WTC11 (cell line): ENCODE data around the gene UGT1A4.

Experiments
- ELF4 ChIP-seq: sonication (generic); formaldehyde crosslinking; IDR thresholded peaks from 2 replicates; pipeline ENCODE4 v1.8.1; 2022; ENCODE audit warnings: low read depth, mild to moderate bottlenecking, moderate library complexity, missing genetic modification reagents
- TEAD4 ChIP-seq: sonication (generic); formaldehyde crosslinking; IDR thresholded peaks from 2 replicates; pipeline ENCODE4 v1.8.0; 2022; ENCODE audit warnings: mild to moderate bottlenecking, missing genetic modification reagents
- ZNF121 ChIP-seq: sonication (generic); formaldehyde crosslinking; IDR thresholded peaks from 2 replicates; pipeline ENCODE4 v1.8.0; 2023; ENCODE audit warnings: missing genetic modification reagents
- ZNF219 ChIP-seq: sonication (generic); formaldehyde crosslinking; IDR thresholded peaks from 2 replicates; pipeline ENCODE4 v1.8.0; 2023; ENCODE audit warnings: missing genetic modification reagents, mild to moderate bottlenecking, borderline replicate concordance
- TF ChIP-seq, protein P1 (sequence below): sonication (generic); formaldehyde crosslinking; IDR thresholded peaks from 2 replicates; pipeline ENCODE4 v1.8.1; 2022; ENCODE audit warnings: mild to moderate bottlenecking, moderate library complexity, missing genetic modification reagents
- TF ChIP-seq, protein P2 (sequence below): fragments of 200-600 bp; IDR thresholded peaks from 2 replicates; pipeline ENCODE4 v1.8.0; 2022; ENCODE audit warnings: antibody characterized with exemption
- TF ChIP-seq, protein P3 (sequence below): sonication (generic); formaldehyde crosslinking; IDR thresholded peaks from 2 replicates; pipeline ENCODE4 v1.8.0; 2022; ENCODE audit warnings: mild to moderate bottlenecking, missing genetic modification reagents
- TF ChIP-seq, protein P4 (sequence below): sonication (generic); formaldehyde crosslinking; IDR thresholded peaks from 2 replicates; pipeline ENCODE4 v1.8.1; 2023; ENCODE audit warnings: mild to moderate bottlenecking, missing genetic modification reagents, borderline replicate concordance
- TF ChIP-seq, protein P5 (sequence below): sonication (generic); formaldehyde crosslinking; IDR thresholded peaks from 2 replicates; pipeline ENCODE4 v1.8.1; 2022; ENCODE audit warnings: low read depth, missing genetic modification reagents, borderline replicate concordance
- TF ChIP-seq, protein P6 (sequence below): sonication (generic); formaldehyde crosslinking; IDR thresholded peaks from 2 replicates; pipeline ENCODE4 v1.8.1; 2022; ENCODE audit warnings: missing genetic modification reagents, borderline replicate concordance

DNA sequence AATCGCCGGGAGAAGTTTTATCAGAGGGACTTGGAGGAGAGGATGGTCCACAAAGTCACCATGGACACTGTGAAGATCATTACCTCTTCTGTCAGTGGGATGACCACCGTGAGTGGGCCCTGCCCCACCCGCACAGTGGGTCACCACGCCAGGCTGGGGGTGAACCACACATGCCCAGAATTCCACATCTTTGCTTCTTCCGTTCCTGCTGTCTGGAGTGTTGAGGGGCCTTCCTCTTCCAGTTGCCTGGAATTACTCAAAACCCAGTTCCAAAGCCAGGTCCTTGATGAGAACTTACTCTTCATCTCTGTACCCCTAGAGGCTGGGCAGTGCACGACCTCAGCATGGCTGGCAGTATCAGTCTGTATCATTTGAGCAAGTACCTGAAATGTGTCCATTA, 81.7 kb downstream of the UGT1A4 start:
- TF ChIP-seq, protein P1, sequence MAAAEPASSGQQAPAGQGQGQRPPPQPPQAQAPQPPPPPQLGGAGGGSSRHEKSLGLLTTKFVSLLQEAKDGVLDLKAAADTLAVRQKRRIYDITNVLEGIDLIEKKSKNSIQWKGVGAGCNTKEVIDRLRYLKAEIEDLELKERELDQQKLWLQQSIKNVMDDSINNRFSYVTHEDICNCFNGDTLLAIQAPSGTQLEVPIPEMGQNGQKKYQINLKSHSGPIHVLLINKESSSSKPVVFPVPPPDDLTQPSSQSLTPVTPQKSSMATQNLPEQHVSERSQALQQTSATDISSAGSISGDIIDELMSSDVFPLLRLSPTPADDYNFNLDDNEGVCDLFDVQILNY (CRISPR knock-in tag), result no peak
- TF ChIP-seq, protein P2, sequence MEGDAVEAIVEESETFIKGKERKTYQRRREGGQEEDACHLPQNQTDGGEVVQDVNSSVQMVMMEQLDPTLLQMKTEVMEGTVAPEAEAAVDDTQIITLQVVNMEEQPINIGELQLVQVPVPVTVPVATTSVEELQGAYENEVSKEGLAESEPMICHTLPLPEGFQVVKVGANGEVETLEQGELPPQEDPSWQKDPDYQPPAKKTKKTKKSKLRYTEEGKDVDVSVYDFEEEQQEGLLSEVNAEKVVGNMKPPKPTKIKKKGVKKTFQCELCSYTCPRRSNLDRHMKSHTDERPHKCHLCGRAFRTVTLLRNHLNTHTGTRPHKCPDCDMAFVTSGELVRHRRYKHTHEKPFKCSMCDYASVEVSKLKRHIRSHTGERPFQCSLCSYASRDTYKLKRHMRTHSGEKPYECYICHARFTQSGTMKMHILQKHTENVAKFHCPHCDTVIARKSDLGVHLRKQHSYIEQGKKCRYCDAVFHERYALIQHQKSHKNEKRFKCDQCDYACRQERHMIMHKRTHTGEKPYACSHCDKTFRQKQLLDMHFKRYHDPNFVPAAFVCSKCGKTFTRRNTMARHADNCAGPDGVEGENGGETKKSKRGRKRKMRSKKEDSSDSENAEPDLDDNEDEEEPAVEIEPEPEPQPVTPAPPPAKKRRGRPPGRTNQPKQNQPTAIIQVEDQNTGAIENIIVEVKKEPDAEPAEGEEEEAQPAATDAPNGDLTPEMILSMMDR, result no peak
- TF ChIP-seq TEAD4 (CRISPR knock-in tag) (no peak), ZNF121 (CRISPR knock-in tag) (no peak), ZNF219 (CRISPR knock-in tag) (no peak), ELF4 (CRISPR knock-in tag) (no peak)
- TF ChIP-seq, protein P3, sequence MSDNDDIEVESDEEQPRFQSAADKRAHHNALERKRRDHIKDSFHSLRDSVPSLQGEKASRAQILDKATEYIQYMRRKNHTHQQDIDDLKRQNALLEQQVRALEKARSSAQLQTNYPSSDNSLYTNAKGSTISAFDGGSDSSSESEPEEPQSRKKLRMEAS, result no peak
- TF ChIP-seq, protein P4, sequence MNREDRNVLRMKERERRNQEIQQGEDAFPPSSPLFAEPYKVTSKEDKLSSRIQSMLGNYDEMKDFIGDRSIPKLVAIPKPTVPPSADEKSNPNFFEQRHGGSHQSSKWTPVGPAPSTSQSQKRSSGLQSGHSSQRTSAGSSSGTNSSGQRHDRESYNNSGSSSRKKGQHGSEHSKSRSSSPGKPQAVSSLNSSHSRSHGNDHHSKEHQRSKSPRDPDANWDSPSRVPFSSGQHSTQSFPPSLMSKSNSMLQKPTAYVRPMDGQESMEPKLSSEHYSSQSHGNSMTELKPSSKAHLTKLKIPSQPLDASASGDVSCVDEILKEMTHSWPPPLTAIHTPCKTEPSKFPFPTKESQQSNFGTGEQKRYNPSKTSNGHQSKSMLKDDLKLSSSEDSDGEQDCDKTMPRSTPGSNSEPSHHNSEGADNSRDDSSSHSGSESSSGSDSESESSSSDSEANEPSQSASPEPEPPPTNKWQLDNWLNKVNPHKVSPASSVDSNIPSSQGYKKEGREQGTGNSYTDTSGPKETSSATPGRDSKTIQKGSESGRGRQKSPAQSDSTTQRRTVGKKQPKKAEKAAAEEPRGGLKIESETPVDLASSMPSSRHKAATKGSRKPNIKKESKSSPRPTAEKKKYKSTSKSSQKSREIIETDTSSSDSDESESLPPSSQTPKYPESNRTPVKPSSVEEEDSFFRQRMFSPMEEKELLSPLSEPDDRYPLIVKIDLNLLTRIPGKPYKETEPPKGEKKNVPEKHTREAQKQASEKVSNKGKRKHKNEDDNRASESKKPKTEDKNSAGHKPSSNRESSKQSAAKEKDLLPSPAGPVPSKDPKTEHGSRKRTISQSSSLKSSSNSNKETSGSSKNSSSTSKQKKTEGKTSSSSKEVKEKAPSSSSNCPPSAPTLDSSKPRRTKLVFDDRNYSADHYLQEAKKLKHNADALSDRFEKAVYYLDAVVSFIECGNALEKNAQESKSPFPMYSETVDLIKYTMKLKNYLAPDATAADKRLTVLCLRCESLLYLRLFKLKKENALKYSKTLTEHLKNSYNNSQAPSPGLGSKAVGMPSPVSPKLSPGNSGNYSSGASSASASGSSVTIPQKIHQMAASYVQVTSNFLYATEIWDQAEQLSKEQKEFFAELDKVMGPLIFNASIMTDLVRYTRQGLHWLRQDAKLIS (CRISPR knock-in tag), result no peak
- TF ChIP-seq, protein P5, sequence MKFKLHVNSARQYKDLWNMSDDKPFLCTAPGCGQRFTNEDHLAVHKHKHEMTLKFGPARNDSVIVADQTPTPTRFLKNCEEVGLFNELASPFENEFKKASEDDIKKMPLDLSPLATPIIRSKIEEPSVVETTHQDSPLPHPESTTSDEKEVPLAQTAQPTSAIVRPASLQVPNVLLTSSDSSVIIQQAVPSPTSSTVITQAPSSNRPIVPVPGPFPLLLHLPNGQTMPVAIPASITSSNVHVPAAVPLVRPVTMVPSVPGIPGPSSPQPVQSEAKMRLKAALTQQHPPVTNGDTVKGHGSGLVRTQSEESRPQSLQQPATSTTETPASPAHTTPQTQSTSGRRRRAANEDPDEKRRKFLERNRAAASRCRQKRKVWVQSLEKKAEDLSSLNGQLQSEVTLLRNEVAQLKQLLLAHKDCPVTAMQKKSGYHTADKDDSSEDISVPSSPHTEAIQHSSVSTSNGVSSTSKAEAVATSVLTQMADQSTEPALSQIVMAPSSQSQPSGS (CRISPR knock-in tag), result no peak
- TF ChIP-seq, protein P6, sequence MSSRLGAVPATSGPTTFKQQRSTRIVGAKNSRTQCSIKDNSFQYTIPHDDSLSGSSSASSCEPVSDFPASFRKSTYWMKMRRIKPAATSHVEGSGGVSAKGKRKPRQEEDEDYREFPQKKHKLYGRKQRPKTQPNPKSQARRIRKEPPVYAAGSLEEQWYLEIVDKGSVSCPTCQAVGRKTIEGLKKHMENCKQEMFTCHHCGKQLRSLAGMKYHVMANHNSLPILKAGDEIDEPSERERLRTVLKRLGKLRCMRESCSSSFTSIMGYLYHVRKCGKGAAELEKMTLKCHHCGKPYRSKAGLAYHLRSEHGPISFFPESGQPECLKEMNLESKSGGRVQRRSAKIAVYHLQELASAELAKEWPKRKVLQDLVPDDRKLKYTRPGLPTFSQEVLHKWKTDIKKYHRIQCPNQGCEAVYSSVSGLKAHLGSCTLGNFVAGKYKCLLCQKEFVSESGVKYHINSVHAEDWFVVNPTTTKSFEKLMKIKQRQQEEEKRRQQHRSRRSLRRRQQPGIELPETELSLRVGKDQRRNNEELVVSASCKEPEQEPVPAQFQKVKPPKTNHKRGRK, result no peak
